GM12878 (cell line): ENCODE results near the gene LDLRAD4. TPM values are rescaled to one million over a fixed set of nuclear protein-coding genes. Genes with fewer than 3 reads are reported as not detected.

Source experiments
- ATAC-seq: fragments of 200-7000 bp; cut with Tn5 transposase; 3 replicates; pipeline ENCODE4 v1.9.1; 2020; ENCODE audit warnings: mild to moderate bottlenecking, moderate library complexity
- BruUV-seq: library from RNA; stranded (reverse); fragments of 400-500 nt; replicated peaks from 2 replicates; lab custom pipeline; 2021; lab: Mats Ljungman, UMichigan
- CTCF ChIA-PET: fragments of 300-600 bp; sonication (Branson Sonifier 250); formaldehyde crosslinking; extraction: SDS; loops from one replicate; lab custom pipeline; 2021; ENCODE audit warnings: inconsistent platforms; lab: Yijun Ruan, JAX
- POLR2A ChIA-PET: fragments of 350-600 bp; formaldehyde crosslinking; extraction: SDS; loops from one replicate; lab custom pipeline; 2021; ENCODE audit warnings: inconsistent platforms; lab: Charles Lee
- RAD21 ChIA-PET: fragments of 300-600 bp; sonication (Branson Sonifier 250); formaldehyde crosslinking; loops from one replicate; lab custom pipeline; 2023; ENCODE audit warnings: antibody characterized with exemption; ENCODE audit not compliant: unreplicated experiment; lab: Charles Lee
- SMC1A ChIA-PET: fragments of 300-600 bp; sonication (Branson Sonifier 250); formaldehyde crosslinking; loops from one replicate; lab custom pipeline; 2023; ENCODE audit not compliant: unreplicated experiment, uncharacterized antibody; lab: Charles Lee
- DNase-seq: peaks from one replicate; pipeline ENCODE4 v3.0.0-alpha.2; 2011; ENCODE audit warnings: low read depth, low spot score
- FAIRE-seq: peaks from 3 replicates; lab custom pipeline; 2011; peaks lifted over from hg19 to GRCh38; lab: Jason Lieb, UNC
- H2AFZ ChIP-seq: 2 replicates; pipeline ENCODE4 v1.6.0; 2011; ENCODE audit warnings: low read depth, low read length, control low read depth; ENCODE audit not compliant: control insufficient read depth
- H3K27ac ChIP-seq: 2 replicates; pipeline ENCODE4 v1.5.1; 2011; ENCODE audit warnings: control low read depth; ENCODE audit not compliant: control insufficient read depth, insufficient read depth
- H3K27me3 ChIP-seq, 2 experiments: replicated peaks in 1 of 2; 2 replicates each; pipeline versions ENCODE4 v1.6.0 to v1.6.1; 2011; ENCODE audit warnings: low read length in 1 of 2; ENCODE audit not compliant: control insufficient read depth in 2 of 2, insufficient read depth in 2 of 2
- H3K36me3 ChIP-seq, 2 experiments: 2 replicates each; pipeline ENCODE4 v1.5.1; 2011; ENCODE audit warnings: low read length in 1 of 2; ENCODE audit not compliant: control insufficient read depth in 2 of 2, insufficient read depth in 2 of 2
- H3K4me1 ChIP-seq: 2 replicates; pipeline ENCODE4 v1.6.1; 2011; ENCODE audit warnings: mild to moderate bottlenecking, low read length, moderate library complexity, mixed read lengths; ENCODE audit not compliant: control insufficient read depth, insufficient read depth
- H3K4me2 ChIP-seq: 2 replicates; pipeline ENCODE4 v1.6.0; 2011; ENCODE audit warnings: control low read depth; ENCODE audit not compliant: control insufficient read depth, insufficient read depth
- H3K4me3 ChIP-seq: fragments of 200-600 bp; sonication (generic); 2 replicates; pipeline ENCODE4 v1.5.1; 2016
- H3K79me2 ChIP-seq: 2 replicates; pipeline ENCODE4 v1.6.0; 2011; ENCODE audit warnings: low read length; ENCODE audit not compliant: control insufficient read depth, insufficient read depth
- H3K9ac ChIP-seq: 2 replicates; pipeline ENCODE4 v1.8.0; 2011; ENCODE audit warnings: low read length, control low read depth, mixed read lengths; ENCODE audit not compliant: control insufficient read depth, insufficient read depth
- H3K9me3 ChIP-seq: replicated peaks from 3 replicates; pipeline ENCODE4 v1.5.1; 2011; ENCODE audit warnings: mild to moderate bottlenecking, low read length; ENCODE audit not compliant: control insufficient read depth, insufficient read depth
- H4K20me1 ChIP-seq: 2 replicates; pipeline ENCODE4 v1.6.0; 2011; ENCODE audit not compliant: control insufficient read depth, insufficient read depth
- BCL11A ChIP-seq: IDR thresholded peaks from 2 replicates; pipeline ENCODE4 v1.6.1; 2011; ENCODE audit warnings: low read depth, low read length
- GATAD2B ChIP-seq: fragments of 450-650 bp; conservative IDR thresholded peaks from 2 replicates; pipeline ENCODE4 v1.6.1; 2017; ENCODE audit warnings: low read depth, mild to moderate bottlenecking, moderate library complexity
- HDGF ChIP-seq: fragments of 450-650 bp; IDR thresholded peaks from 2 replicates; pipeline ENCODE4 v1.6.1; 2016; ENCODE audit warnings: antibody characterized with exemption
- JUND ChIP-seq: IDR thresholded peaks from 2 replicates; pipeline ENCODE4 v1.6.1; 2012; ENCODE audit warnings: low read depth, mild to moderate bottlenecking, low read length, improper control_type of control experiment, moderate library complexity
- PRDM15 ChIP-seq: fragments of 450-650 bp; formaldehyde crosslinking; IDR thresholded peaks from 2 replicates; pipeline ENCODE4 v1.4.0; 2020; ENCODE audit warnings: mild to moderate bottlenecking, moderate library complexity
- RFX5 ChIP-seq: IDR thresholded peaks from 2 replicates; pipeline ENCODE4 v1.6.1; 2011; ENCODE audit warnings: low read depth, low read length, improper control_type of control experiment
- SMC3 ChIP-seq: IDR thresholded peaks from 2 replicates; pipeline ENCODE4 v1.6.1; 2011; ENCODE audit warnings: low read length, improper control_type of control experiment, borderline replicate concordance
- YBX1 ChIP-seq: fragments of 450-650 bp; IDR thresholded peaks from 2 replicates; pipeline ENCODE4 v1.6.1; 2016; ENCODE audit warnings: antibody characterized with exemption
- WGBS: methylation state at CpG from one replicate; pipeline ENCODE4 v1.1.6; 2016; ENCODE audit warnings: low lambda C conversion rate; ENCODE audit not compliant: insufficient replicate concordance, insufficient coverage; ENCODE audit errors: missing lambda C conversion rate; 5-methylcytosine and 5-hydroxymethylcytosine counted together
- in situ Hi-C: fragments of 300-500 bp; cut with MboI; formaldehyde crosslinking; loops from 9 replicates; pipeline ENCODE4 v1.14.3; 2018; ENCODE audit warnings: mixed read lengths
- intact Hi-C: fragments of 100-400 bp; cut with micrococcal nuclease; formaldehyde crosslinking; loops from one replicate; pipeline ENCODE4 v1.14.2; 2022; ENCODE audit not compliant: unreplicated experiment
- polyA plus RNA-seq, 11 experiments: library from polyadenylated mRNA; depleted of rRNA in 4 of 11; unstranded in 6 of 11; stranded (reverse) in 5 of 11; fragments of >200 nt; fragmentation: Nextera tagmentation in 4 of 11; fragmentation: Illumina TruSeq in 1 of 11; extraction: Ambion mirVana in 4 of 11; extraction: Trizol in 1 of 11; gene quantifications; 1 replicate in 1 of 11; 2 replicates in 10 of 11; pipeline versions ENCODE4 v1.2.1 to v1.2.3, GENCODE V29; 2011 to 2016; ENCODE audit warnings: inconsistent platforms in 2 of 11, missing spikeins in 2 of 11, low read depth in 1 of 11
- total RNA-seq, 4 experiments: library from RNA; depleted of rRNA in 3 of 4; stranded (reverse); fragments of >200 nt in 3 of 4; fragmentation: Illumina TruSeq in 1 of 4; extraction: Trizol in 1 of 4; gene quantifications; 2 replicates each; pipeline versions ENCODE4 v1.2.1 to v1.2.3, GENCODE V29; 2013 to 2021

The LDLRAD4 gene
- total and polyA plus RNA-seq, 10 of the 15 experiments (the other 5 are each of a cell fraction or from before 2014, with no cell fraction given) = 2.7 to 16.8 (median 11.2) TPM

- FAIRE-seq (no peak), ATAC-seq (no peak), DNase-seq (no peak)
- H4K20me1 ChIP-seq = no peaks in the 10 kb centered on the region
- in situ Hi-C loops = no loop called here
- intact Hi-C loops = no loop called here
- H3K27me3 ChIP-seq = no peaks in the 10 kb centered on the region
- ChIA-PET RAD21 (no interaction called here), CTCF (no interaction called here), POLR2A (no interaction called here), SMC1A (no interaction called here)
- no peak overlapping the region for H3K9ac ChIP-seq
- TF ChIP-seq RFX5 = peak; percentile 82
- no peak for TF ChIP-seq YBX1
- TF ChIP-seq HDGF = no peak
- TF ChIP-seq JUND = no peak
- TF ChIP-seq PRDM15 (CRISPR knock-in tag) = no peak
- no peak for TF ChIP-seq SMC3
- no peak for TF ChIP-seq BCL11A
- TF ChIP-seq GATAD2B = no peak
- 42% methylated on average over 2 of the region's 2 CpGs for WGBS
- no peak overlapping the region for H3K4me2 ChIP-seq
- no peak overlapping the region for H3K27ac ChIP-seq
- H3K9me3 ChIP-seq = no peaks in the 10 kb centered on the region; the same call in 1 of the 3 replicates
- no TSS peak for BruUV-seq
- no peaks in the 10 kb centered on the region for H3K79me2 ChIP-seq
- no peaks in the 10 kb centered on the region for H3K36me3 ChIP-seq
- H2AFZ ChIP-seq = no peak overlapping the region
- no peaks in the 10 kb centered on the region for H3K4me1 ChIP-seq
- no peak overlapping the region for H3K4me3 ChIP-seq
Measured at GRCh38 chr18:13194239-13194638, 24.3 kb upstream of the LDLRAD4 start.
